Colon (tissue), 2 donors: Measurements from ENCODE around the gene SERINC2.
"Not testable (repeated sequence)": the region's sequence is repeated elsewhere in the genome, so short reads cannot be mapped to it uniquely, and the experiment has no call there.

Experiments
- FAIRE-seq: peaks from 2 replicates; lab custom pipeline; 2012; peaks lifted over from hg19 to GRCh38; lab: Jason Lieb, UNC
- donor health status: control.
- donor health status: control.

SERINC2 gene

DNA sequence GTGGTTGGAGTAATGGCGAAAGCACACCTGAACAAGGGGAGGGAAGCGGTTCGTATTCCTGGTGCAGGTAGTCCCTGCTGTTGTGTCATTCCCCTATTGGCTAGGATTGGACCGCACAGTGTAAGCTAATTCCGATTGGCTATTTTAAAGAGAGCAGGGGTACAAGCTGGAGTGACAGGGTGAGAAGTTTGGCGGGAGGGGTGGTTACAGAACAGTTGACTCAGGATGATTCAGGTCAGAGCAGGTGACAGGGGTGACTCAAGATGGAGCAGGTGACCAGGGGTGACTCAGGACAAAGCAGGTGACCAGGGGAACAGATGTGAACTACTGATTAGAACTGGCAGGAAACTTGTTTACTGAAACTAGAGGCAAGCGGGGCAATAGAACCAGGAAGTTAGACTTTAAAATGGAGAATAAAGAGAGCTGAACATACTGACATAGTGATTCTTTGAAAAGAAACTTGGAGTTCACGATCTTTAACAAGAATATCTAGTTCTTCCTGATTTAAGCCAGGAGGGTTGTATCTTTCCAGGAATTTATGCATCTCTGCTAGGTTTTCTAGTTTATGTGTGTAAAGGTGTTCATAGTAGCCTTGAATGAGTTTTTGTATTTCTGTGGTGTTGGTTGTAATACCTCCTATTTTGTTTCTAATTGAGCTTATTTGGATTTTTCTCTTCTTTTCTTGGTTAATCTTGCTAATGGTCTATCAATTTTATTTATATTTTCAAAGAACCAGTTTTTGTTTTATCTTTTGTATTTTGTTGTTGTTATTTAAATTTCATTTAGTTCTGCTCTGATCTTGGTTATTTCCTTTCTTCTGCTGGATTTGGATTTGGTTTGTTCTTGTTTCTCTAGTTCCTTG, 58.7 kb downstream of the SERINC2 start:
- FAIRE-seq = peak; percentile 80

DNA sequence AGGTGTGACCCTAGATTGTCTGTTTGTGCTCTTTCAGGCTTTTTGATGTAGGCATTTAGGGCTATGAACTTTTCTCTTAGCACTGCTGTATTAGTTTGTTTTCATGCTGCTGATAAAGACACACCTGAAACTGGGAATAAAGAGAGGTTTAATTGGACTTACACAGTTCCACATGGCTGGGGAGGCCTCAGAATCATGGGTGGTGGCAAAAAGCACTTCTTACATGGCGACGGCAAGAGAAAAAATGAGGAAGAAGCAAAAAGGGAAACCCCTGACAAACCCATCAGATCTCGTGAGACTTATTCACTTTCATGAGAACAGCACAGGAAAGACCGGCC, 59.3 kb downstream of the SERINC2 start:
- not testable (repeated sequence) for FAIRE-seq

DNA sequence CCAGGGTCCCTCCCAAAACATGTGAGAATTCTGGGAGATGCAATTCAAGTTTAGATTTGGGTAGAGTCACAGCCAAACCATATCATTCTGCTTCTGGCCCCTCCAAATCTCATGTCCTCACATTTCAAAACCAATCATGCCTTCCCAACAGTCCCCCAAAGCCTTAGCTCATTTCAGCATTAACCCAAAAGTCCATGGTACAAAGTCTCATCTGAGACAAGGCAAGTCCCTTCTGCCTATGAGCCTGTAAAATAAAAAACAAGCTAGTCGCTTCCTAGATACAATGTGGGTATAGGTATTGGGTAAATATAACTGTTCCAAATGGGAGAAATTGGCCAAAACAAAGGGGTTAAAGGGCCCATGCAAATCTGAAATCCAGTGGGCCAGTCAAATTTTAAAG, 59.7 kb downstream of the SERINC2 start:
- not testable (repeated sequence) for FAIRE-seq

DNA sequence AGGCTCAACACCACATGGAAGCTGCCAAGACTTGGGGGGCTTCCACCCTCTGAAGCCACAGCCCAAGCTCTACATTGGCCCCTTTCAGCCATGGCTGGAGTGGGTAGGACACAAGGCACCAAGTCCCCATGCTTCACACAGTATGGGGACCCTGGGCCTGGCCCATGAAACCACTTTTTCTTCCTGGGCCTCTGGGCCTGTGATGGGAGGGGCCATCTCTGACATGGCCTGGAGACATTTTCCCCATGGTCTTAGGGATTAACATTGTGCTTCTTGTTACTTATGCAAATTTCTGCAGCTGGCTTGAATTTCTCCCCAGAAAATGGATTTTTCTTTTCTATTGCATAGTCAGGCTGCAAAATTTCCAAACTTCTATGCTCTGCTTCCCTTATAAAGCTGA, 60.5 kb downstream of the SERINC2 start:
- not testable (repeated sequence) for FAIRE-seq

DNA sequence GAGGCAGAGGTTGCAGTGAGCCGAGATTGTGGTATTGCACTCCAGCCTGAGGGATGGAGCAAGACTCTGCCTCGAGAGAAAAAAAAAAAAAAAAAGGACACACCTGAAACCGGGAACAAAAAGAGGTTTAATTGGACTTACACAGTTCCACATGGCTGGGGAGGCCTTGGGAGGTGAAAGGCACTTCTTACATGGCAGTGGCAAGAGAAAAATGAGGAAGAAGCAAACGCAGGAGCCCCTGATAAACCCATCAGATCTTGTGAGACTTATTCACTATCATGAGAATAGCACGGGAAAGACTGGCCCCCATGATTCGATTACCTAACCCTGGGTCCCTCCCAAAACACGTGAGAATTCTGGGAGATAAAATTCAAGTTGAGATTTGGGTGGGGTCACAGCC, 61.6 kb downstream of the SERINC2 start:
- not testable (repeated sequence) for FAIRE-seq

DNA sequence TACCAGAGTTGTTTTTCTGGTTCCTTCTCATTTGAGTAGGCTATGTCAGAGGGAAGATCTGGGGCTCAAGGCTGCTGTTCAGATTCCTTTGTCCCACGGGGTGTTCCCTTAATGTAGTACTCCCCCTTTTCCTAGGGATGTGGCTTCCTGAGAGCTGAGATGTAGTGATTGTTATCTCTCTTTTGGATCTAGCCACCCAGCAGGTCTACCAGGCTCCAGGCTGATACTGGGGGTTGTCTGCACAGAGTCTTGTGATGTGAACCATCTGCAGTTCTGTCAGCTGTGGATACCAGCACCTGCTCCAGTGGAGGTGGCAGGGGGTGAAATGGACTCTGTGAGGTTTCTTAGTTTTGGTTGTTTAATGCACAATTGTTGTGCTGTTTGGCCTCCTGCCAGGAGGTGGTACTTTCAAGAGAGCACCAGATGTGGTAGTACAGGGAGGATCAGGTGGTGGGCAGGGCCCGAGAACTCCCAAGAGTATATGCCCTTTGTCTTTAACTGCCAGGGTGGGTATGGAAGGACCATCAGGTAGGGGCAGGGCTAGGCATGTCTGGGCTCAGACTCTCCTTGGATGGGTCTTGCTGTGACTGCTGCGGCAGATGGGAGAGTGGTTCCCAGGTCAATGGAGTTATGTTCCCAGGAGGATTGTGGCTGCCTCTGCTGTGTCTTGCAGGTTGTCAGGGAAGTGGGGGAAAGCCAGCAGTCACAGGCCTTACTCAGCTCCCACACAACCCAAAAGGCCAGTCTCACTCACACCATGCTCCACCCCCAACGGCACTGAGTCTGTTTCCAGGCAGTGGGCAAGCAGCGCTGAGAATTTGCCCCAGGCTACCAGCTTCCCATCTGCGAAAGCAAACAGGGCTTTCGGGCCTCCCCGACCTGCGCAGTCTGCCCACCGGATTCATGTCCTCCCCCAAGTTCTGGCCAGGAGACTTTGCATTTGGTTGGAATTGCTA, 64.2 kb downstream of the SERINC2 start:
- FAIRE-seq = no peak

DNA sequence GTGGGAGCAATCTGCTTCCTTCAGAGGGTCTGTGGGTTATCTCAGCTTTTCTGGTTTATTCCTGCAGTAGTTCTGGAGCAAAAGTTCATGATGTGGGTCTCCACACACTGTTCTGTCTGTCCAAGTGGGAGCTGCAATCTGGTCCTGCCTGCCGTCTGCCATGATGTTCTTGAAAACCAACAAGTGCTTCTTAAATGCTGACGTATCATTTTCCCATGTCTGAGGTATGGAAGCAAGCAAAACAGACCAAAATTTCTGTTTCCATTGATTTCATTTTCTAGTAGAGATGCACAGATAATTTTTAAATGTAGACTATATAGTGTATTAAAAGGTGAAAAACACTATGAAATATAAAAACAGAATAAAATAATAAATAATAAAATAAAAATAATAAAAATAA, 65.2 kb downstream of the SERINC2 start:
- no peak for FAIRE-seq

DNA sequence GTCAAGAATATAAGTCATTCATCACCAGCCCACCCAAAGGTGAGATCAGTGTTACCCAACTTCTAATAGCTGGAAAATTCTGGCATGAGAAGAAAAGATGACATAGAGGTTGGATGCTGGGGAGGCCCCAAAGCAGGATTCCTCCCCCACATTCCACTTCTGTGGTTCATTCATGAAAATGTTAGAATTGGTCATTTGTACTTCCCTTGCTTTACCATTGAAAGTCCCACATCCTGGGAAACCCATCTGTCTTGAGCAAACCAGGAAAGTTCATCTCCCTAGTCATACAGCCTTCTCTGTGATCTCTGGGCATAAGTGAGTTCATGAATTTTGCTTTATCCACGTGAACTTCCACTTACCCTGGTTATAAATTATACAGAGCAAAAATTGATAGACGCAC, 66.8 kb downstream of the SERINC2 start:
- FAIRE-seq = no peak

DNA sequence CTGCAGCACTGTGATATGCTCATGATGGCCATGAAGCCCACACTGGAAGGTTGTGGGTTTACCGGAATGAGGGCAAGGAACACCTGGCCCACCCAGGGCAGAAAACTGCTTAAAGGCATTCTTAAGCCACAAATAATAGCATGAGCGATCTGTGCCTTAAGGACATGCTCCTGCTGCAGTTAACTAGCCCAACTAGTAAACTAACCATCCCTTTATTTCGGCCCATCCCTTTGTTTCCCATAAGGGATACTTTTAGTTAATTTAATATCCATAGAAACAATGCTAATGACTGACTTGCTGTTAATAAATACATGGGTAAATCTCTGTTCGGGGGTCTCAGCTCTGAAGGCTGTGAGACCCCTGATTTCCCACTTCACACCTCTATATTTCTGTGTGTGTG, 67.4 kb downstream of the SERINC2 start:
- FAIRE-seq = not testable (repeated sequence)

DNA sequence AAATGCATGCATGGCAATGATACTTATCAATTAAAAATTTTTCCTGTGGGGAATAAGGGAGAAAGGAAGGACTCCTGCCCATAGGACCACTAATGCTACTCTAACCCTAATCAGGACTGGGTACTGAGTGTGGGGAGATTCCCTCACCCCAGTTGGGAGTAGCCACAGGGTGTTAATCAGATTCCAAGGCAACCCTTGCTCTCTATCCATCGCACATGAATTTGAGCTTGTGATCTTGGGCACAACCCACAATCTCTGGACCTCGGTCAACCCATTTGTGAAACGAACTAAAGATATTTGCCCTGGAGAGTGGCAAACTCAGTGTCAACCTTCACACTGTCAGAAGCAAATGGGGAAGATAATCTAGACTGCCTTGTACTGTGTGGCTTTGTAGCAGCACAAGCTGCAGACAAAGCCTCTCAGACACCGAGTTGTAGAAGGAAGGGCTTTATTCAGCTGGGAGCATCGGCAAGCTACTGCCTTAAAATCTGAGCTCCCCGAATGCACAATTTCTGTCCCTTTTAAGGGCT, 69.5 kb downstream of the SERINC2 start:
- FAIRE-seq = no peak

DNA sequence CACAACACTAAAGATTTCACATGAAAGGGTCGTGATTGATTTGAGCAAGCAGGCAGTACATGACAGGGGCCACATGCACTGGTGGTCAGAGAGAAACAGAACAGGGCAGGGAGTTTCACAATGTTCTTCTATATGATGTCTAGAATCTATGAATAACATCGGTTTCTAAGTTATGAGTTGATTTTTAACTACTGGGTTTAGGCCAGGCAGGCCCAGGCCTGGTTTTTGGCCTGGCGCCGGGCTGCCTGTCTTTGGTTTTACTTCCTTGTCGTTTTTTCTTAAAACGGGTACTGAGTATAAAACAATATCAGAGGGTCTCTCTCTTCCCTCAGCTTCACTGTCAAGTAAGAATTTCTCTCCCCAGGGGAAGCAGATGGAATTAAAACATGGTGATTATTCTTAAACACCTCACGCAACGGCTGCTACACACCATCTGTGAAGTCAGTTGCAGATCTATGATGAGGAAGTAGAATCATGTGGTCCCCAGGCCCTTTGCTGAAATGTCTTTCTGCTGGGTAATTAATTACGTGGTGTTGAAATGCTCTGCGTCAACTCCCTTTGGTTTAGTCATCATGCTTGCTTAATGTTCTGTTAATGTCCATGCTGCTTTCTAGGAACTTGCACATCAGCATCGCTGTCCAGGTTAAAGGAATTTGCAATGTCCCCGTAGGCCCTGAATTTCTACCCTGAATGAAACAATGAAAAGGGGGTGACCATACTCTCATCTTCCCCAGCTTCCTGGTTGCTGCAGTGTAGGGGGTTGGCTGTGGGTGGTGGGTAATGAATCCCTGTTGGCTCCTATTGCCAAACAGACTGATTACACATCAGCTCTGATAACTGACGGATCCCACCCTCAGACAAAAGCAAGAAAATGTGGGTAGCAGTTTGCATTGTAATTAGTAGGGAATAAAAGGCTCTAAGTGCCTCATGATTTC, 70.3 kb downstream of the SERINC2 start:
- FAIRE-seq = no peak
